Measurements from ENCODE around the gene DLG2. TPM values are rescaled to one million over a fixed set of nuclear protein-coding genes. Genes with fewer than 3 reads are reported as not detected.

DLG2 gene
- total and polyA plus RNA-seq, 2 of the 8 experiments (the other 6 are each of a cell fraction or from before 2014, with no cell fraction given) = 1.7 to 14.3 TPM

DNA sequence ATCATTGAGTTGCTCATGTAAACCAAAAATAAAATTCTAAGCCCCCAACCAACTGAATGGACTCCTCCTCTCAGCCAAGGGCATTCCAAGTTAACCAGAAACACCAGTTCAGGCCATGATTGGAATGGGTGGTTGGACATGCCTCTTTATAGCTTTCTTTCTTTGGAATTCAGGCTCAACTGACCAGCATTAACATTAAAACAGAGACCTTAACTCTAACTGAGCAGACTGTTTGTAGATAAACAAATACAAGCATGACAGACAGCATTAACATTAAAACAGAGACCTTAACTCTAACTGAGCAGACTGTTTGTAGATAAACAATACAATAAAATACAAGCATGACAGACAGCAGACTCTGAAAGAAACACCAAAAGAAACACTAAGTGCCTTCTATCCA lies 278.2 kb downstream of the DLG2 start (continued):
- TF ChIP-seq, protein P1, sequence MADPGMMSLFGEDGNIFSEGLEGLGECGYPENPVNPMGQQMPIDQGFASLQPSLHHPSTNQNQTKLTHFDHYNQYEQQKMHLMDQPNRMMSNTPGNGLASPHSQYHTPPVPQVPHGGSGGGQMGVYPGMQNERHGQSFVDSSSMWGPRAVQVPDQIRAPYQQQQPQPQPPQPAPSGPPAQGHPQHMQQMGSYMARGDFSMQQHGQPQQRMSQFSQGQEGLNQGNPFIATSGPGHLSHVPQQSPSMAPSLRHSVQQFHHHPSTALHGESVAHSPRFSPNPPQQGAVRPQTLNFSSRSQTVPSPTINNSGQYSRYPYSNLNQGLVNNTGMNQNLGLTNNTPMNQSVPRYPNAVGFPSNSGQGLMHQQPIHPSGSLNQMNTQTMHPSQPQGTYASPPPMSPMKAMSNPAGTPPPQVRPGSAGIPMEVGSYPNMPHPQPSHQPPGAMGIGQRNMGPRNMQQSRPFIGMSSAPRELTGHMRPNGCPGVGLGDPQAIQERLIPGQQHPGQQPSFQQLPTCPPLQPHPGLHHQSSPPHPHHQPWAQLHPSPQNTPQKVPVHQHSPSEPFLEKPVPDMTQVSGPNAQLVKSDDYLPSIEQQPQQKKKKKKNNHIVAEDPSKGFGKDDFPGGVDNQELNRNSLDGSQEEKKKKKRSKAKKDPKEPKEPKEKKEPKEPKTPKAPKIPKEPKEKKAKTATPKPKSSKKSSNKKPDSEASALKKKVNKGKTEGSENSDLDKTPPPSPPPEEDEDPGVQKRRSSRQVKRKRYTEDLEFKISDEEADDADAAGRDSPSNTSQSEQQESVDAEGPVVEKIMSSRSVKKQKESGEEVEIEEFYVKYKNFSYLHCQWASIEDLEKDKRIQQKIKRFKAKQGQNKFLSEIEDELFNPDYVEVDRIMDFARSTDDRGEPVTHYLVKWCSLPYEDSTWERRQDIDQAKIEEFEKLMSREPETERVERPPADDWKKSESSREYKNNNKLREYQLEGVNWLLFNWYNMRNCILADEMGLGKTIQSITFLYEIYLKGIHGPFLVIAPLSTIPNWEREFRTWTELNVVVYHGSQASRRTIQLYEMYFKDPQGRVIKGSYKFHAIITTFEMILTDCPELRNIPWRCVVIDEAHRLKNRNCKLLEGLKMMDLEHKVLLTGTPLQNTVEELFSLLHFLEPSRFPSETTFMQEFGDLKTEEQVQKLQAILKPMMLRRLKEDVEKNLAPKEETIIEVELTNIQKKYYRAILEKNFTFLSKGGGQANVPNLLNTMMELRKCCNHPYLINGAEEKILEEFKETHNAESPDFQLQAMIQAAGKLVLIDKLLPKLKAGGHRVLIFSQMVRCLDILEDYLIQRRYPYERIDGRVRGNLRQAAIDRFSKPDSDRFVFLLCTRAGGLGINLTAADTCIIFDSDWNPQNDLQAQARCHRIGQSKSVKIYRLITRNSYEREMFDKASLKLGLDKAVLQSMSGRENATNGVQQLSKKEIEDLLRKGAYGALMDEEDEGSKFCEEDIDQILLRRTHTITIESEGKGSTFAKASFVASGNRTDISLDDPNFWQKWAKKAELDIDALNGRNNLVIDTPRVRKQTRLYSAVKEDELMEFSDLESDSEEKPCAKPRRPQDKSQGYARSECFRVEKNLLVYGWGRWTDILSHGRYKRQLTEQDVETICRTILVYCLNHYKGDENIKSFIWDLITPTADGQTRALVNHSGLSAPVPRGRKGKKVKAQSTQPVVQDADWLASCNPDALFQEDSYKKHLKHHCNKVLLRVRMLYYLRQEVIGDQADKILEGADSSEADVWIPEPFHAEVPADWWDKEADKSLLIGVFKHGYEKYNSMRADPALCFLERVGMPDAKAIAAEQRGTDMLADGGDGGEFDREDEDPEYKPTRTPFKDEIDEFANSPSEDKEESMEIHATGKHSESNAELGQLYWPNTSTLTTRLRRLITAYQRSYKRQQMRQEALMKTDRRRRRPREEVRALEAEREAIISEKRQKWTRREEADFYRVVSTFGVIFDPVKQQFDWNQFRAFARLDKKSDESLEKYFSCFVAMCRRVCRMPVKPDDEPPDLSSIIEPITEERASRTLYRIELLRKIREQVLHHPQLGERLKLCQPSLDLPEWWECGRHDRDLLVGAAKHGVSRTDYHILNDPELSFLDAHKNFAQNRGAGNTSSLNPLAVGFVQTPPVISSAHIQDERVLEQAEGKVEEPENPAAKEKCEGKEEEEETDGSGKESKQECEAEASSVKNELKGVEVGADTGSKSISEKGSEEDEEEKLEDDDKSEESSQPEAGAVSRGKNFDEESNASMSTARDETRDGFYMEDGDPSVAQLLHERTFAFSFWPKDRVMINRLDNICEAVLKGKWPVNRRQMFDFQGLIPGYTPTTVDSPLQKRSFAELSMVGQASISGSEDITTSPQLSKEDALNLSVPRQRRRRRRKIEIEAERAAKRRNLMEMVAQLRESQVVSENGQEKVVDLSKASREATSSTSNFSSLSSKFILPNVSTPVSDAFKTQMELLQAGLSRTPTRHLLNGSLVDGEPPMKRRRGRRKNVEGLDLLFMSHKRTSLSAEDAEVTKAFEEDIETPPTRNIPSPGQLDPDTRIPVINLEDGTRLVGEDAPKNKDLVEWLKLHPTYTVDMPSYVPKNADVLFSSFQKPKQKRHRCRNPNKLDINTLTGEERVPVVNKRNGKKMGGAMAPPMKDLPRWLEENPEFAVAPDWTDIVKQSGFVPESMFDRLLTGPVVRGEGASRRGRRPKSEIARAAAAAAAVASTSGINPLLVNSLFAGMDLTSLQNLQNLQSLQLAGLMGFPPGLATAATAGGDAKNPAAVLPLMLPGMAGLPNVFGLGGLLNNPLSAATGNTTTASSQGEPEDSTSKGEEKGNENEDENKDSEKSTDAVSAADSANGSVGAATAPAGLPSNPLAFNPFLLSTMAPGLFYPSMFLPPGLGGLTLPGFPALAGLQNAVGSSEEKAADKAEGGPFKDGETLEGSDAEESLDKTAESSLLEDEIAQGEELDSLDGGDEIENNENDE (IDR thresholded peaks at IDR 0.05; ENCODE audit: insufficient replicate concordance, low read length) = peak; percentile 92
- TF ChIP-seq YY1 (IDR thresholded peaks at IDR 0.05; ENCODE audit: low read depth, low read length) (no peak), CHD1 (IDR thresholded peaks at IDR 0.05; ENCODE audit: low read depth, low read length) (no peak), NANOG (IDR thresholded peaks at IDR 0.05; ENCODE audit: insufficient read depth, low read depth, low read length, poor library complexity, severe bottlenecking) (peak; percentile 73)
